ENCODE measurements around the gene MCTP2.

MCTP2 gene

DNA sequence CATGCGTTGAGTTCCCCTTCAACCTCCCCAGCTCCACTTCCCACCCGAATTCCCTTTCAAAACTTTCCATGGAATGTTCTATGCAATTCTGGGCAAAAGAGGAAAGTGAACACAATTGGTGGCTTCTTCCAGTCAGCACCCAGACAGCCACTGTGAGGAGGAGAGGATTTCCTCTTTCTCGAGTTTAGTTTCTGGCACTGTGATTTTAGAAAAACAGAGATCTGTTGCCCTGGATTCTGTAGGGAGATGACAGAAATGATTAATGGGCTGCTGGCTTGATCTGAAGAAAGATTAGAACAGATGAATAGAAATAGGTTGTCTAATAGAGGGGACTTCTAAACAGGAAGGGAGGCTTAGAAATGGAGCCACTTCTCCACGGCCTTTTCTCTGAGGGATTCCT is 172.0 kb downstream of the MCTP2 start:
- Histone ChIP-seq H3K9me3 (no peaks in the 10 kb centered on the region), H3K36me3 (replicated peaks) (no peaks in the 10 kb centered on the region), H3K4me3 (no peak overlapping the region), H3K27me3 (ENCODE audit: low read depth) (no peaks in the 10 kb centered on the region), H3K4me1 (no peaks in the 10 kb centered on the region)
- in situ Hi-C loops (cut with MboI; ENCODE audit: low sequenced_read_pairs) = no loop called here
- DNase-seq (ENCODE audit: low spot score in 2 of 2) = no peak

DNA sequence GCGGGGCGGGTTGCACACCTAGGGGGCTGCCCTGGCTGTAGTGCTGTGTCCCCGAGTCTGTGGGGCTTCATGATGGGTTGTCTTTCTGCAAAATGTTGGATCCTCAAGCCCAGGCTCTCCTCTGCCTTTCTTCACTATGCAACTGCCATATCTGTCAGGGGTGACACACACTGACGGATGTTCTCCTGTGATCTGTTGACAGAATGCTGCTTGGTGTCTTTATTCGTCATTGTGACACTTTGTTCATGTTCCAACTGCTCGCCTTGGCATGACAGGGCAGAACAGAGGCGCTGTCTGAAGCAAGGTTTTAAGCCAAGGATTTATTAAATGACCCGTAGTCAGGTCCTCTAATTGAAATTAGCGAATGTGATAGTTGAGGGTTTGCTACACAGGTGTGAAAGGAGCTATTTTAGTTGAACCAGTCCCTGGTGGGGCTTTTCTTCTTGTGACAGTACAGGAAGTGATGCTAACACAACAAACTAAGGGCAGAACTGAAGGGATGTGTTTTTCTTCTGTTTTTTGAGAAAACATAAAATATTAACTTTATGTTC is 173.4 kb downstream of the MCTP2 start:
- Histone ChIP-seq H3K4me1 (no peaks in the 10 kb centered on the region), H3K27me3 (ENCODE audit: low read depth) (no peaks in the 10 kb centered on the region), H3K9me3 (no peaks in the 10 kb centered on the region), H3K4me3 (no peak overlapping the region), H3K36me3 (replicated peaks) (no peaks in the 10 kb centered on the region)
- in situ Hi-C loops (cut with MboI; ENCODE audit: low sequenced_read_pairs) = no loop called here
- no peak for DNase-seq (ENCODE audit: low spot score in 2 of 2)

DNA sequence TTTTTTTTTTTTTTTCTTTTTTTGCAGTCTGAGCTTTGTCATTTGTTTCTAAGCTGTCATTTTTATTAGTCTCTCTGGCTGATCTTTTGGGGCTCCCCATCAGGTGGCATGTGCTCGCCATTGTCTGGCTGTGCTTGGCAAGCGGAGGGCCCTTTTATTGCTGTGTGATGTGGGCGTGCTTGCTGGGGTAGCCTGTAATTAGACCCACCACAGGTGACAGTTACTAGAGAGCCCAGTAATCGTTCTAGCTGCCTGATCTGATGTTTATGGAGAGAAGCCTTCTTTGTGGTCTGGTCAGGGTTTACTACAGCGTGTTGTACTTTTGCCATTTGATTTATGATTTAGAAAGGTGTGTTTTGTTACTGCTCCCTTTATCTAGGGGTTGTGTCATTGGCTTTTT is 179.9 kb downstream of the MCTP2 start:
- no peaks in the 10 kb centered on the region for H3K27me3 ChIP-seq (ENCODE audit: low read depth)
- no peaks in the 10 kb centered on the region for H3K36me3 ChIP-seq (replicated peaks)
- no peak overlapping the region for H3K4me3 ChIP-seq
- no peak for DNase-seq (ENCODE audit: low spot score in 2 of 2)
- H3K9me3 ChIP-seq = no peaks in the 10 kb centered on the region
- no peaks in the 10 kb centered on the region for H3K4me1 ChIP-seq
- in situ Hi-C loops (cut with MboI; ENCODE audit: low sequenced_read_pairs) = no loop called here

DNA sequence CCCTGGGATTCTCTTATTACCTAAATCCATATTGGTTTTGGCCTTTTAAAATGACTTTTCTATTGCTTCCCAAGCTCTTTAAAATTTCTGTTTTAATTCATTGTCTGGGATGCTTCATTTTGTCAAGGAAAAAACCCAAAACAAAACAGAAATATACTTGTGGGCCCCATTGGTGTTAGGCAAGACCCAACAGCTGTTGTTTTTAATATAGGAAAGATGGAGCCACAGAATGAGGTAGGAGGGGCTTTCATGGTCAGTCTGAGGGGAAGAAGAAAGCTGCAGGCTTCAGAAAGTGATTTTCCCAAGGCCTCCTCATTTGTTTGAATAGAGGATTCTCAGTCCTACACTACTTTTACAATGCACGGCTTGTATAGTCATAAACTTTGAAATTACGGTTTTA is 180.5 kb downstream of the MCTP2 start:
- no peaks in the 10 kb centered on the region for H3K9me3 ChIP-seq
- no peaks in the 10 kb centered on the region for H3K4me1 ChIP-seq
- DNase-seq (ENCODE audit: low spot score in 2 of 2) = no peak
- no peak overlapping the region for H3K4me3 ChIP-seq
- H3K36me3 ChIP-seq (replicated peaks) = no peaks in the 10 kb centered on the region
- no peaks in the 10 kb centered on the region for H3K27me3 ChIP-seq (ENCODE audit: low read depth)
- in situ Hi-C loops (cut with MboI; ENCODE audit: low sequenced_read_pairs) = no loop called here

DNA sequence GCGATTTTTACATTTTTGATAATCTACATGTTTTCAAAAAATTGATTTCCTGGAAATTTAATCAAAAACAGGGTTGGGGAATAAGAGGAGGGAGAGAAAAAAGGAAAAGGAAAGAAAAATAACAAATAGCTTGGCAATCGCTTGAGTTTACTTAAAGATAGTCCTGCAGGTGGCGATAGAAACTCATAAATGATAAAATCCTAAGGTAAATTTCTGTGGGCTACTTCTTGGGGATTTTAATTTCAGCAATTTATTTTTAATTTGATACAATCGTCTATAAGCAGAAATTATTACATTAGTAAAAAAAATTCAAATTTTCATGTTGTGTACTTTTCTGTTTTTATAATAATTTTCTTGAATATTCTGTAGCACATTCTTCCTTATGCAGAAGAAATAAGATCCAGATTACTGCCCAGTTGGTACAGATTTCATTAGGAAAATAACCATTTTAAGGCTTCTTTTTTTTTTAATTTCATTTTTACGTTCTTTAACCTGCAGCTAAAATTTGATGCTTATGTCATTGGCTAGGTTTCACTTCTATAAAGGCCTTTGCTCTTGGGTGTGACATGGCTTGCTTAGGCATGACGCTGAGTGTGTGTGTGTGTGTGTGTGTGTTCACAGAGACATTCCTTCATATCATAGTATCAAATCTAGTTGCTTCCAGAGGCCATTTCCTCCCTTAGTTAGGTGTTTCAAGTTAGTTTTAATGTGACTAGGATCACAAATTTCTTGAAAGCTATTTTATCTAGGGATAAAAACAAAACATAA is 181.8 kb downstream of the MCTP2 start:
- H3K27me3 ChIP-seq (ENCODE audit: low read depth) = no peaks in the 10 kb centered on the region
- H3K4me3 ChIP-seq = no peak overlapping the region
- no peak for DNase-seq (ENCODE audit: low spot score in 2 of 2)
- H3K4me1 ChIP-seq = no peaks in the 10 kb centered on the region
- H3K9me3 ChIP-seq = no peaks in the 10 kb centered on the region
- in situ Hi-C loops (cut with MboI; ENCODE audit: low sequenced_read_pairs) = no loop called here
- no peaks in the 10 kb centered on the region for H3K36me3 ChIP-seq (replicated peaks)

DNA sequence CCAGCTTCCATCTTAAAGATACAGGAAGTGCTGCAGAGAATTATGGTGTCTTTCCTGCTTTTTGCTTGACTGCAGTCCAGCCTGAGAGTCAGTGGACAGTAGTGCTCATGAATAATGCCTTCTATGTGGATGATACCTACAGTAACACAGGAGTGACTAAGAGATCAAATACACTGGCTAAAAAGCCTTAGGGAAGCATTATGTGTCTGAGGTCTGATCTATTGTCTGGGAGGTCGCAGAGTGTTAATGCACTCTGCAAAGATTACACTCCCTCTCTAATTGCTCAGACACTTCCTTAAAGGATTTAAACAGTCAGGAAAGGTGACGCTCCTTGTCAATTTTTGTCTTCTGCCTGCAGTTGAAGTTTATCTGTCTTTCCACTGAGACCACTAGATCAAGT is 183.6 kb downstream of the MCTP2 start:
- Histone ChIP-seq H3K4me1 (no peaks in the 10 kb centered on the region), H3K27me3 (ENCODE audit: low read depth) (no peaks in the 10 kb centered on the region), H3K36me3 (replicated peaks) (no peaks in the 10 kb centered on the region), H3K9me3 (no peaks in the 10 kb centered on the region), H3K4me3 (no peak overlapping the region)
- in situ Hi-C loops (cut with MboI; ENCODE audit: low sequenced_read_pairs) = no loop called here
- no peak for DNase-seq (ENCODE audit: low spot score in 2 of 2)

DNA sequence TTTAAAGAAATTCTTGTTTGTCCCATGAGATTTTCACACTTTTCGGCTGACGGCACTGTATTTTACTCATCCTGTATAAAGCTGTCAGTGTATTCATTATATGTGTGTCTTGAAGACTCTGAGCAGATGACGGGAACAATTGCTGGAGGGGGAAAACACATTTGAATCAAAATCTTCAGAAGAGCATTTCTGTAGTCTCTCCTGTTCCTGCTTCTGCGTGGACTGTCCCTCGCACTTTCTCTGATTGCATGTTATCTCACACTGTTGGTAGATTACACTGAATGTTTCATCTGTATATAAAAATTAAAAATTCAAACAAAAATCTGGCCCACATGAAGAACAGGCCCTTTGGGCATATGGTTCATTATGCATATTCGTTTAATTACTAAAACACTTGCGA is 184.9 kb downstream of the MCTP2 start:
- no peaks in the 10 kb centered on the region for H3K9me3 ChIP-seq
- no peak for DNase-seq (ENCODE audit: low spot score in 2 of 2)
- in situ Hi-C loops (cut with MboI; ENCODE audit: low sequenced_read_pairs) = no loop called here
- H3K4me1 ChIP-seq = no peaks in the 10 kb centered on the region
- H3K36me3 ChIP-seq (replicated peaks) = no peaks in the 10 kb centered on the region
- H3K27me3 ChIP-seq (ENCODE audit: low read depth) = no peaks in the 10 kb centered on the region
- no peak overlapping the region for H3K4me3 ChIP-seq

DNA sequence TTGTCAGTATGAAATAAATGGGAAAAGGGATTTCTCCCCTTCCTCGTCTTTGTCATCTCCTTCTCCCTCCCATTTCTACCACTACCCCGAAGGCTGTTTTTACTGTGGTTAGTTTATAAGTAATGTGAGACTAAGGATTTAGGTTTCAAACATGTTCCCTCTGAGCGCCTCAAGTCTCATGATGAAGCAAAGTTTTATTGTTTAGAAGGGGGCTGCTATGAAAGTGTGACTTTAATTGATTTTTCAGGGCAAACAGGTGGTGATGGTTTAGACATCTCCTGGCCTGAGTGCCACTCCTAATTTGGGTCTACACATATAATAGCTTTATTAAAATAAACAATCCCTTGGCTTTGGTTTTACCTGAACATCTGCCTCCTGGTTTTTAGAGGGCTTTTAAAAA is 185.5 kb downstream of the MCTP2 start:
- DNase-seq (ENCODE audit: low spot score in 2 of 2) = no peak
- in situ Hi-C loops (cut with MboI; ENCODE audit: low sequenced_read_pairs) = no loop called here
- H3K4me1 ChIP-seq = no peaks in the 10 kb centered on the region
- no peaks in the 10 kb centered on the region for H3K27me3 ChIP-seq (ENCODE audit: low read depth)
- H3K4me3 ChIP-seq = no peak overlapping the region
- no peaks in the 10 kb centered on the region for H3K36me3 ChIP-seq (replicated peaks)
- H3K9me3 ChIP-seq = no peaks in the 10 kb centered on the region

DNA sequence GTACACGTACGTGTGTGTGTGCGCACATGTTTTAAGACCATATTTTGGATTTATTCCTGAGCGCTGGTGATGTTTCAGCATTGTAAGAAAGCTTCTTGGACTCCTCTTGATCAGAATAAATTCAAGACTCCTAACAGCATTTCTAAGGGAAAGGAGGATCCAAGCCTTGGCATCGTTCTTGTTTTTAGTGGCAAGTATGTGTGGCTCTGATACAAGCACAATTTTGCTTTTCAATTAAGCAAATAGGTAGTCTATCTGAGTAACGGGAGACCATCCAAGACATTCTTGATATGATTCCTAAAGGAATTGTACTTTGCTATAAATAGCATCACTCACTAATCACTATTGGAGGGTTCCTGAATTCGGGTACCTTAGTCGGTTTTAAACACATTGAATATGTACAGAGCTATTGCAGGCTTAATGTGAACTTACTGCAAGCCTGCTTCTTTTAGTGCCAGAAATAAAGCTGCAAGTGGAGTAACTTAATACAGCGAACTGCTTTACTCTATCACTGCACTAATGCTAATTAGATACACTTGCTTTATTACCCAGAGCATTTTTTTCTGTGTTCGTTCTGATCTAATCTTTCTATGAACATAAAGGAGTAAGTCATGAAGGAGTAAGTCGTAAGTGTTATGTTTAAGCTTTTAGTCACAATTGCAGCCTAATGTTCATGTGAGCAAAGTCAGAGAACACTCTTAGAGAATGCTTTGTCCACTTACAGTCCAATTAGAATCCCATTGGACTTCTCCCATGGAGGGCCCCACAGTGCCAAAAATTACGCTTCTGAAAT is 186.3 kb downstream of the MCTP2 start:
- no peak for DNase-seq (ENCODE audit: low spot score in 2 of 2)
- no peaks in the 10 kb centered on the region for H3K27me3 ChIP-seq (ENCODE audit: low read depth)
- no peaks in the 10 kb centered on the region for H3K36me3 ChIP-seq (replicated peaks)
- H3K4me3 ChIP-seq = no peak overlapping the region
- in situ Hi-C loops (cut with MboI; ENCODE audit: low sequenced_read_pairs) = no loop called here
- H3K4me1 ChIP-seq = no peaks in the 10 kb centered on the region
- H3K9me3 ChIP-seq = no peaks in the 10 kb centered on the region

DNA sequence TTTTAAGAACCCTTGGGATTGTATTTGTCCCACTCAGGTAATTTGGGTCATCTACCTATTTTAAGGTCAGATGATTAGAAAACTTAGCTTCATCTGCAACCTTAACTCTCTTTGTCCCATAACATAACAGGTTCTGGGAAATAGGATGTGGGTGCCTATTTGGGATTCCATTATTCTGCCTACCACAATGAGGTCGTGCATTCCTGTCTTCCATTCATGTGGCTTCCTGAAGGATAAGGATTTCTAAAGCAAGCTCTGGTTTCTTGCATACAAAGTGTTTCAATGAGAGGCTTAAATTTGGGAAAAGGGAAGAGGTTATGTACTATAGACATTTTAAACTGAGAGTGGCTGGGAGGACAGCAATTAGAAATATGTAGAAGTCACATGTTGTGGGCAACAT is 190.3 kb downstream of the MCTP2 start:
- in situ Hi-C loops (cut with MboI; ENCODE audit: low sequenced_read_pairs) = no loop called here
- no peak for DNase-seq (ENCODE audit: low spot score in 2 of 2)
- no peaks in the 10 kb centered on the region for H3K9me3 ChIP-seq
- no peaks in the 10 kb centered on the region for H3K4me1 ChIP-seq
- no peaks in the 10 kb centered on the region for H3K27me3 ChIP-seq (ENCODE audit: low read depth)
- H3K4me3 ChIP-seq = no peak overlapping the region
- no peaks in the 10 kb centered on the region for H3K36me3 ChIP-seq (replicated peaks)

DNA sequence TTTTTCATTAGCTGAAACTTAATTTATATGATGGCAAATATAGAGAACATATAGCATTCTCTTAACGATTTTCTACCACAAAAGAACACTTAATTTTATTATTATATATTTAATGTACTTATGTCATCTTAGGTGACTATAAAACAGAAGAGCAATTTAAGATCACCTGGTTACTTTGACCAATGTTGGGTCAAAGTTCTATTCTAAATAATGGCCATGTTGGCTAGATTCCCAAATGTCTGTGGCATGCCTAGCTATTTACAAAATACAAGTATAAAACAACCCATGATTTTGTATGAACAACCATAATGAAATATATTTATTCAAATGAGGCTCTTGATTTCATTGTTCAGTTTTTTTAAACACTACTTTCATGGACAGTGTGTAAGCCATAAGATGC is 200.9 kb downstream of the MCTP2 start:
- H3K4me1 ChIP-seq = no peaks in the 10 kb centered on the region
- no peak overlapping the region for H3K4me3 ChIP-seq
- H3K36me3 ChIP-seq (replicated peaks) = no peaks in the 10 kb centered on the region
- DNase-seq (ENCODE audit: low spot score in 2 of 2) = no peak
- H3K9me3 ChIP-seq = no peaks in the 10 kb centered on the region
- H3K27me3 ChIP-seq (ENCODE audit: low read depth) = no peaks in the 10 kb centered on the region
- in situ Hi-C loops (cut with MboI; ENCODE audit: low sequenced_read_pairs) = no loop called here

DNA sequence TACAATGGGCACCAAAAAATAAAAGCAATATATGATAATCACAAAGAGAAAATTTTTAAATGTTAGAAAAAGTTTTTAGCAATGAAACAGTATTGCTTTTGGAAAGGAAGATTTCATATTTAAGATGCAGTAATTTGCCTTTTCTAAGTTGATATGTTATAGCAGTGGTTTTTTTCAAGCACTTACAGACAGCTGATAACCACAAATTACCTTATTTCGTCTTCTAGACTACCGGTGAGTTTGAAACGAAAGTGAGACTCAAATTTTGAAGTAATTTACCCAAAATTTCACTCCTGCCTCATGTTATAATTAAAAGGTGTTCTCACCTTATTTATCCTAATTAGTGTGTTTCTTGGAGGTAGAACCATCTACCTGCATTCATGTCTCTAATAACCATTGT is 207.8 kb downstream of the MCTP2 start:
- H3K36me3 ChIP-seq (replicated peaks) = no peaks in the 10 kb centered on the region
- H3K27me3 ChIP-seq (ENCODE audit: low read depth) = no peaks in the 10 kb centered on the region
- no peaks in the 10 kb centered on the region for H3K4me1 ChIP-seq
- in situ Hi-C loops (cut with MboI; ENCODE audit: low sequenced_read_pairs) = no loop called here
- no peak for DNase-seq (ENCODE audit: low spot score in 2 of 2)
- H3K9me3 ChIP-seq = no peaks in the 10 kb centered on the region
- H3K4me3 ChIP-seq = no peak overlapping the region

DNA sequence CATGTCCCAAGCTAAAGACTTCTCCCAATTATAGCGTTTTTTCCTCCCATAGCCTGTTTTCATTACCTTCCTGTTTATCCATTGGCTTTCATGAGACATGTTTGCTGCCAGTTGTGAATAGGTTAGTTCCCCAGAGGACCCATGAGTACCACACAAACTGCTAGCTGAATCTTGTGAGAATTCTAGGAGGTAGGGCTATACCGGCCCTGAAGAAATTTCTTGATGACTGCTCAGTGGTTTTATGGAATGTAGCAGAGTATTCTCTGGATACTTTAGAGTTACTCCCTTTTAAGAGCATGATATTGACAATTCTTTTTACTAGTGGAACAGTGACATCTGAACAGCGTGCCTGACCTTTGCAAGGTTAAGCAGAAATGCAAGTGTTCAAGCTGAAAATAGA is 210.4 kb downstream of the MCTP2 start:
- in situ Hi-C loops (cut with MboI; ENCODE audit: low sequenced_read_pairs) = no loop called here
- no peak for DNase-seq (ENCODE audit: low spot score in 2 of 2)
- no peaks in the 10 kb centered on the region for H3K4me1 ChIP-seq
- no peaks in the 10 kb centered on the region for H3K27me3 ChIP-seq (ENCODE audit: low read depth)
- no peaks in the 10 kb centered on the region for H3K9me3 ChIP-seq
- H3K4me3 ChIP-seq = no peak overlapping the region
- no peaks in the 10 kb centered on the region for H3K36me3 ChIP-seq (replicated peaks)

DNA sequence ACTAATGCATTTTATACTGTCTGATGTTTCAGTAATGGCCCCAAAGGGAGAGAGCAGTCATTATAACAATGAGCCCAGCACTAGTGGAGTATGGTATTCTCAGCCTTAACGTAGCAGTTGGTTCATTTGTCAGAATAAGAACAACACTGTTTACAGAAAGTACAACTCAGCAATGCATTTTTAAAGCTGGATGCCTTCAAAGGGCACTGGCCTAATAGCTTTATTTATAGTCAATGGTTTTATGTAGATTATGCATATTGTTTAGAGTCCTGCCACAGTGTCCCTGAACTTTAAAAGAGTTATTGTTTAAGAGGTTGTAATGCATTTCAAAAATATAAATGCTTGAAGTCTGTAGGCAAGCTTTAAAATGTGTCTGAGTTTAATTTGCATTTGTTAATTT is 211.1 kb downstream of the MCTP2 start:
- H3K27me3 ChIP-seq (ENCODE audit: low read depth) = no peaks in the 10 kb centered on the region
- no peaks in the 10 kb centered on the region for H3K4me1 ChIP-seq
- in situ Hi-C loops (cut with MboI; ENCODE audit: low sequenced_read_pairs) = no loop called here
- H3K4me3 ChIP-seq = no peak overlapping the region
- H3K36me3 ChIP-seq (replicated peaks) = no peaks in the 10 kb centered on the region
- no peaks in the 10 kb centered on the region for H3K9me3 ChIP-seq
- DNase-seq (ENCODE audit: low spot score in 2 of 2) = no peak

Measured in HAP-1 (cell line).